Lower leg skin (tissue), 4 donors: ENCODE data around the gene SARM1. TPM values are rescaled to one million over a fixed set of nuclear protein-coding genes. Genes with fewer than 3 reads are reported as not detected.

Source experiments
- DNase-seq, 2 donors: peaks; one replicate each; pipeline ENCODE4 v3.0.0-alpha.2; 2019; ENCODE audit warnings: low spot score in 2 of 2
- H3K4me3 ChIP-seq: fragments of 200-600 bp; sonication (generic); 2 replicates; pipeline ENCODE4 v1.5.1; 2017; ENCODE audit warnings: mild to moderate bottlenecking, low read depth; ENCODE audit not compliant: poor library complexity, severe bottlenecking
- POLR2A ChIP-seq, 2 donors: fragments of 450-650 bp; IDR thresholded peaks; one replicate each; pipeline ENCODE4 v1.6.1; 2016 to 2017; ENCODE audit warnings: antibody characterized with exemption in 2 of 2, mild to moderate bottlenecking in 1 of 2, moderate library complexity in 1 of 2
- WGBS, 2 donors: methylation state at CpG; one replicate each; pipeline ENCODE4 v1.1.5; 2018; 5-methylcytosine and 5-hydroxymethylcytosine counted together
- intact Hi-C: fragments of 100-400 bp; cut with DNase I; formaldehyde crosslinking; loops from one replicate; pipeline ENCODE4 v1.15.0; 2023; ENCODE audit warnings: low total_unique reads
- total RNA-seq, 4 donors: library from RNA; depleted of rRNA; stranded (reverse); fragments of >200 nt; gene quantifications; one replicate each; pipeline ENCODE4 v1.1.0, GENCODE V29; 2016
- TF ChIP-seq, protein P1 (sequence below), 3 donors: fragments of 450-650 bp; IDR thresholded peaks; one replicate each; pipeline ENCODE4 v1.5.1; 2016; ENCODE audit warnings: antibody characterized with exemption in 3 of 3, mild to moderate bottlenecking in 3 of 3, moderate library complexity in 2 of 3

Gene SARM1
- total RNA-seq, 4 donors from 2014 or later, result 4.0 to 15.4 (median 12.1) TPM

DNA sequence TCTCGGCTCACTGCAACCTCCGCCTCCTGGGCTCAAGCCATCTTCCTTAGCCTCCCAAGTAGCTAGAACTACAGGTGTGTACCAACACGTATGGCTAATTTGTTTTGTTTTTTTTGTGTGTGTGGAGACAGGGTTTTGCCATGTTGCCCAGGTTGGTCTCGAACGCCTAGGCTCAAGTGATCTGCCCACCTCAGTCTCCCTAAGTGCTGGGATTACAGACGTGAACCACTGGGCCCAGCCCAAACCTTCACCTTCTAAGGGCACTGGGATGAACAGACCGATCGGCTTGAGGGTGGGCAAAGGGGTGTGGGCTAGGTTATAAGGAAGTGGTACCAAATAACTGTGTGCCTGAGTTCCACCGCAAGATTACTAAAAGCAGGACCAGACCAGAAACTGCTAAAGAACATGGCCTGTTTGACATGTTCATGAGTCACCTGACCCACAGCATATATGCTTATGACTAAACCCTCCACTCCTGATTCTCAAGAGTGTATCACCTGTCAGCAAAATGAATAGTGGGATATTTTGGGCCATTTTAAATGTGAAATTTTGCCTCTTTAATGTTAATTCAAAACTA, 44.4 kb upstream of the SARM1 start:
- DNase-seq, result peak; percentile 11 to 26
- 92% methylated on average over 9 of the region's 9 CpGs for WGBS, 2 donors
- TF ChIP-seq POLR2A (IDR thresholded peaks at IDR 0.05), result no peak
- TF ChIP-seq, protein P1, sequence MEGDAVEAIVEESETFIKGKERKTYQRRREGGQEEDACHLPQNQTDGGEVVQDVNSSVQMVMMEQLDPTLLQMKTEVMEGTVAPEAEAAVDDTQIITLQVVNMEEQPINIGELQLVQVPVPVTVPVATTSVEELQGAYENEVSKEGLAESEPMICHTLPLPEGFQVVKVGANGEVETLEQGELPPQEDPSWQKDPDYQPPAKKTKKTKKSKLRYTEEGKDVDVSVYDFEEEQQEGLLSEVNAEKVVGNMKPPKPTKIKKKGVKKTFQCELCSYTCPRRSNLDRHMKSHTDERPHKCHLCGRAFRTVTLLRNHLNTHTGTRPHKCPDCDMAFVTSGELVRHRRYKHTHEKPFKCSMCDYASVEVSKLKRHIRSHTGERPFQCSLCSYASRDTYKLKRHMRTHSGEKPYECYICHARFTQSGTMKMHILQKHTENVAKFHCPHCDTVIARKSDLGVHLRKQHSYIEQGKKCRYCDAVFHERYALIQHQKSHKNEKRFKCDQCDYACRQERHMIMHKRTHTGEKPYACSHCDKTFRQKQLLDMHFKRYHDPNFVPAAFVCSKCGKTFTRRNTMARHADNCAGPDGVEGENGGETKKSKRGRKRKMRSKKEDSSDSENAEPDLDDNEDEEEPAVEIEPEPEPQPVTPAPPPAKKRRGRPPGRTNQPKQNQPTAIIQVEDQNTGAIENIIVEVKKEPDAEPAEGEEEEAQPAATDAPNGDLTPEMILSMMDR (IDR thresholded peaks at IDR 0.05), result no peak
- H3K4me3 ChIP-seq, result no peak overlapping the region
- intact Hi-C loops, result no loop called here

DNA sequence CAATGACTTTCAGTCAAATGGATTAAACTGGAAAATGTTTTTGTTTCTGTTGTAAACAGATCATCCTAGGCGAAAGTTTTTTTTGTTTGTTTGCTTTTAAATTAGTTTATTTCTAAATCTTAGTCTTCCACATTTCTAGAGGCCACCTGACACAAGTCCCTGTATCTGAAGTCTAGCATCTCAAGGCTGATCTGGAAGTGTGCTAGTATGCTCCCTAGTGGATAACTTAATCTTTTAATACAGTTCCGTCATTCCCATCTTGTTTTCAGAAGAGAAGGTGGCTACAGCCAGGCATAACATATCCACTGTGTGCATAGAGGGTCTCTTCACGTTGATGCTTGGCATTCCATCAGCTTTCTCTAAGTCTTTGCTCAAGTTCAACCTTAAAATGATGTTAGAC, 43.8 kb upstream of the SARM1 start:
- 66 to 69% methylated on average over 3 of the region's 3 CpGs for WGBS, 2 donors
- TF ChIP-seq, protein P1 (IDR thresholded peaks at IDR 0.05), result no peak
- no peak for TF ChIP-seq POLR2A (IDR thresholded peaks at IDR 0.05)
- intact Hi-C loops, result no loop called here
- H3K4me3 ChIP-seq, result no peak overlapping the region
- DNase-seq, result no peak

DNA sequence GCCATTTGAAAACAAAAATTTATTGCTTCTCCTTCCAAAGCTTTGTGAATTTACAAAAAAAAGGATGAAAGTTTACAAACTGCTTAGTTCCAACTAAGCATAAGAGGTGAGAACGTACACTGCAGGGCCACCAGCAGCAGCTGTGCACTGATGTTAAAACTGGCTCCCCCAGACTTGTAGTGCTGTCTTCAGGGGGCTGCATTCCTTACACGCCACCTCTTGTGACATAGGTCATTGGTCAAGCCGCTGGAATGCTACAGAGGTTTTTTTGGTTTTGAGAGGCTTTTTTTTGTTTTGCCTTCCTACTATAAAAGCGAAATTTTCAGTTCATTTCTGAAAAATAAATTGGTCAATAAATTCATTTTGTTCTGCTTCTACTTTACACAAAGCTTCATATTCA, 43.2 kb upstream of the SARM1 start:
- intact Hi-C loops, result no loop called here
- TF ChIP-seq, protein P1 (IDR thresholded peaks at IDR 0.05), result no peak
- TF ChIP-seq POLR2A (IDR thresholded peaks at IDR 0.05), result no peak
- peak in 1 of 2 donors; percentile 10 for DNase-seq
- no peak overlapping the region for H3K4me3 ChIP-seq
- WGBS, 2 donors, result 81 to 86% methylated on average over 4 of the region's 4 CpGs

DNA sequence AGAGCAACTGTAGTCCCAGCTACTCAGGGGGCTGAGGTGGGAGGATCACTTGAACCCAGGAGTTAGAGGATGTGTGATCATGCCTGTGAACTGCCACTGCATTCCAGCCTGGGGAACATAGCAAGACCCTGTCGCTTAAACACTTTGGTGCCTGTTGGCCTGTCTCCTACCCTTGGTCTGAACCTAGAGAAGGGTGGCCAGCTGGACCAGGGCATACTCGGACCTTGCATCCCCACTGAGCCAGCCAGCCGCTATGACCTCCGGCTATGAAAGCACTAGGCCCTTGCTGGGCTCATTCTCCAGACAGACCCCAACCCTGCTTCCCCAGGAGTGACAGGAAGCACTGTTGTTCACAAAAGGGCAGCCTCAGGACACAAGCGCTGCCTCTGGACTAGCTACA, 40.8 kb upstream of the SARM1 start:
- intact Hi-C loops, result no loop called here
- H3K4me3 ChIP-seq, result no peak overlapping the region
- 84 to 93% methylated on average over 5 of the region's 5 CpGs for WGBS, 2 donors
- no peak for TF ChIP-seq POLR2A (IDR thresholded peaks at IDR 0.05)
- TF ChIP-seq, protein P1 (IDR thresholded peaks at IDR 0.05), result no peak
- DNase-seq, result peak in 1 of 2 donors; percentile 66

DNA sequence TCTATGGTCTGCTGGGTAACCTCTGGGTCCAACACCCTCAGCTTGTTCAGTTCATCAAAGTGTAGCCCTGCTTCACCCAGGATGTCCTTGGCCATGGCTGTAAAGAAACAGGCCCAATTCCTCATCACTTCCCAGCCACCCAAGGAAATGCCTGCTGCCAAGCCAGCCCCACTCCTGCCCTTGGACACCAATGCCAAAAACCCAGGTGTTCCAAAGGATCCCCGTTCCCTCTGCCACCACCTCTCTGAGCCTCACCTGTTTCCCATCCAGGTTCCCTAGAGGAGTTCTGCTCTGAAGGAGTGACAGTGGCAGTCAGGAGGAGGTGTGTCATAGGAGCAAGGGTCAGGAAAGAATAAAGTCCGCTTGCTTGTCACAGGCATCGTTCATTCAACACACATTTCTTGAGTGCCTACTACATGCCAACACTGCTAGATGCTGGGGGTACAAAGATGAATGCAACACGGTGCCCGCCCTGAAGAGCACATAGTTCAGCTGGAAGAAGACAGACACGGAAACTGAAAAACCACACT, 39.5 kb upstream of the SARM1 start:
- intact Hi-C loops, result no loop called here
- 92 to 94% methylated on average over 6 of the region's 6 CpGs for WGBS, 2 donors
- H3K4me3 ChIP-seq, result no peak overlapping the region
- TF ChIP-seq, protein P1 (IDR thresholded peaks at IDR 0.05), result no peak
- TF ChIP-seq POLR2A (IDR thresholded peaks at IDR 0.05), result no peak
- DNase-seq, result peak in 1 of 2 donors; percentile 43
